DMS79 treated with DMSO at 0.1 percent for 48 hours (cell line): Measurements from ENCODE around the gene MSANTD2.

ENCODE experiments used
- DNase-seq: peaks from one replicate; lab custom pipeline; 2025; lab: John Stamatoyannopoulos, UW

Gene MSANTD2

GRCh38 chr11:124800226-124800929 is at the start of gene MSANTD2:
TSS of gene MSANTD2 (minus strand) at chr11:124800406. CDS start at chr11:124800380, 26 bp downstream.
- peak; percentile 90 for DNase-seq

GRCh38 chr11:124846070-124846673 is 46.0 kb upstream of the MSANTD2 start:
- DNase-seq = no peak

GRCh38 chr11:124844664-124845079 is 44.5 kb upstream of the MSANTD2 start:
- no peak for DNase-seq

GRCh38 chr11:124843616-124843910 is 43.4 kb upstream of the MSANTD2 start:
- no peak for DNase-seq

GRCh38 chr11:124842305-124842704 is 42.1 kb upstream of the MSANTD2 start:
- DNase-seq = peak; percentile 89

GRCh38 chr11:124841840-124842239 is 41.6 kb upstream of the MSANTD2 start:
- DNase-seq = peak; percentile 91

- DNase-seq = no peak
These were observed 41.0 kb upstream of the MSANTD2 start for GRCh38 chr11:124841201-124841600.

- no peak for DNase-seq
These were observed 40.5 kb upstream of the MSANTD2 start for GRCh38 chr11:124840666-124841065.

- DNase-seq = no peak
These were observed 39.9 kb upstream of the MSANTD2 start for GRCh38 chr11:124839972-124840621.

- peak; percentile 60 for DNase-seq
These were observed 39.1 kb upstream of the MSANTD2 start for GRCh38 chr11:124839128-124839971.

GRCh38 chr11:124838805-124839127 is 38.6 kb upstream of the MSANTD2 start:
- no peak for DNase-seq

GRCh38 chr11:124837491-124837856 is 37.3 kb upstream of the MSANTD2 start:
- DNase-seq = peak; percentile 87

- no peak for DNase-seq
These were observed 35.7 kb upstream of the MSANTD2 start for GRCh38 chr11:124835918-124836317.

GRCh38 chr11:124834526-124835180 is 34.4 kb upstream of the MSANTD2 start:
- peak; percentile 15 for DNase-seq

GRCh38 chr11:124832571-124832970 is 32.4 kb upstream of the MSANTD2 start:
- no peak for DNase-seq

GRCh38 chr11:124831897-124832296 is 31.7 kb upstream of the MSANTD2 start:
- DNase-seq = no peak

- DNase-seq = no peak
These were observed 30.5 kb upstream of the MSANTD2 start for GRCh38 chr11:124830749-124831148.

- no peak for DNase-seq
These were observed 29.8 kb upstream of the MSANTD2 start for GRCh38 chr11:124829986-124830385.

- DNase-seq = no peak
These were observed 25.7 kb upstream of the MSANTD2 start for GRCh38 chr11:124825876-124826275.

- DNase-seq = no peak
These were observed 23.5 kb upstream of the MSANTD2 start for GRCh38 chr11:124823512-124824376.
